Measurements from ENCODE around the gene SSTR3. TPM values are rescaled to one million over a fixed set of nuclear protein-coding genes. Genes with fewer than 3 reads are reported as not detected.

The SSTR3 gene
- total and polyA plus RNA-seq, 10 of the 15 experiments (the other 5 are each of a cell fraction or from before 2014, with no cell fraction given) = 0.03 to 4.5 (median 2.4) TPM

DNA sequence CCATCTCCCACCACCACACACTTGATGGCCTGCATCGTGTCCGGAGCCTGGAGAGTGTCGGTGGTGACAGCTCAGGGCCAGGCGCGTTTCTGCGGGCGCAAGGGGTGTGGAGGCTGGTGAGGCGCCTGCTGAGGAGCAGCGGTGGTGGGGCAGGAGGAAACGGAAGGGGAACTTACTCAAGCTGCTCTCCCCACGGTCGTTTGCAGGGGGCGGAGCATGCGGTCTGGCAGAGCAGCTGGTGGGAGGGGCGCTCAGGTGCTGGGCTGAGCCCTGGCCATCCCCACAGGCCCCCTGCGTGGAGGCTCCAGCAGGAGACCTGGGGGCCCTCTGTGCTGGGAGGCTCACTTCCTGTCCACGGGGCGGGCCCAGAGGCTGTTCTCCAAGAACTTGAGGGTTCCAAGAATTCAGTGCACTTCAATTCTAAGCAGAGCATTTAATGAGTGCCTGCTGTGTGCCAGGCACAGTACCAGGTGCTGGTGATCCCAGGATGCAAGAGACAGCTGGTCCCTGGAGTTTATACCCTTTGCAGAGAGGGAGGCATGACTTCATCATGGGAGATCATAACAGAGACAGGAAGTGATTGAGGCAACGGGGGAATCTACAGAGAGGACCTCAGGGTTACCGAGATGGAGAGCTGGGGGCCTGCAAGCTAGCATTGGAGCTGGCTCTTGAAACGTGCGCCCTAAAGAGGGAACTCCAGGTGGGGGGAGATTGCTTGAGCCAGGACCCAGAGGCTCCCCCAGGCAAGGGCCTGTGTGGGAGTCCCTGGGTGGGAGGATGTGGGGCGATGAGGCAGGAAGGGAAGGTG, 32.0 kb upstream of the SSTR3 start, which contains the start of gene RAC2 (continued):
- TF ChIP-seq, protein P1, sequence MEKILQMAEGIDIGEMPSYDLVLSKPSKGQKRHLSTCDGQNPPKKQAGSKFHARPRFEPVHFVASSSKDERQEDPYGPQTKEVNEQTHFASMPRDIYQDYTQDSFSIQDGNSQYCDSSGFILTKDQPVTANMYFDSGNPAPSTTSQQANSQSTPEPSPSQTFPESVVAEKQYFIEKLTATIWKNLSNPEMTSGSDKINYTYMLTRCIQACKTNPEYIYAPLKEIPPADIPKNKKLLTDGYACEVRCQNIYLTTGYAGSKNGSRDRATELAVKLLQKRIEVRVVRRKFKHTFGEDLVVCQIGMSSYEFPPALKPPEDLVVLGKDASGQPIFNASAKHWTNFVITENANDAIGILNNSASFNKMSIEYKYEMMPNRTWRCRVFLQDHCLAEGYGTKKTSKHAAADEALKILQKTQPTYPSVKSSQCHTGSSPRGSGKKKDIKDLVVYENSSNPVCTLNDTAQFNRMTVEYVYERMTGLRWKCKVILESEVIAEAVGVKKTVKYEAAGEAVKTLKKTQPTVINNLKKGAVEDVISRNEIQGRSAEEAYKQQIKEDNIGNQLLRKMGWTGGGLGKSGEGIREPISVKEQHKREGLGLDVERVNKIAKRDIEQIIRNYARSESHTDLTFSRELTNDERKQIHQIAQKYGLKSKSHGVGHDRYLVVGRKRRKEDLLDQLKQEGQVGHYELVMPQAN (conservative IDR thresholded peaks at IDR 0.05) = peak; percentile 88
- TF ChIP-seq, protein P2, sequence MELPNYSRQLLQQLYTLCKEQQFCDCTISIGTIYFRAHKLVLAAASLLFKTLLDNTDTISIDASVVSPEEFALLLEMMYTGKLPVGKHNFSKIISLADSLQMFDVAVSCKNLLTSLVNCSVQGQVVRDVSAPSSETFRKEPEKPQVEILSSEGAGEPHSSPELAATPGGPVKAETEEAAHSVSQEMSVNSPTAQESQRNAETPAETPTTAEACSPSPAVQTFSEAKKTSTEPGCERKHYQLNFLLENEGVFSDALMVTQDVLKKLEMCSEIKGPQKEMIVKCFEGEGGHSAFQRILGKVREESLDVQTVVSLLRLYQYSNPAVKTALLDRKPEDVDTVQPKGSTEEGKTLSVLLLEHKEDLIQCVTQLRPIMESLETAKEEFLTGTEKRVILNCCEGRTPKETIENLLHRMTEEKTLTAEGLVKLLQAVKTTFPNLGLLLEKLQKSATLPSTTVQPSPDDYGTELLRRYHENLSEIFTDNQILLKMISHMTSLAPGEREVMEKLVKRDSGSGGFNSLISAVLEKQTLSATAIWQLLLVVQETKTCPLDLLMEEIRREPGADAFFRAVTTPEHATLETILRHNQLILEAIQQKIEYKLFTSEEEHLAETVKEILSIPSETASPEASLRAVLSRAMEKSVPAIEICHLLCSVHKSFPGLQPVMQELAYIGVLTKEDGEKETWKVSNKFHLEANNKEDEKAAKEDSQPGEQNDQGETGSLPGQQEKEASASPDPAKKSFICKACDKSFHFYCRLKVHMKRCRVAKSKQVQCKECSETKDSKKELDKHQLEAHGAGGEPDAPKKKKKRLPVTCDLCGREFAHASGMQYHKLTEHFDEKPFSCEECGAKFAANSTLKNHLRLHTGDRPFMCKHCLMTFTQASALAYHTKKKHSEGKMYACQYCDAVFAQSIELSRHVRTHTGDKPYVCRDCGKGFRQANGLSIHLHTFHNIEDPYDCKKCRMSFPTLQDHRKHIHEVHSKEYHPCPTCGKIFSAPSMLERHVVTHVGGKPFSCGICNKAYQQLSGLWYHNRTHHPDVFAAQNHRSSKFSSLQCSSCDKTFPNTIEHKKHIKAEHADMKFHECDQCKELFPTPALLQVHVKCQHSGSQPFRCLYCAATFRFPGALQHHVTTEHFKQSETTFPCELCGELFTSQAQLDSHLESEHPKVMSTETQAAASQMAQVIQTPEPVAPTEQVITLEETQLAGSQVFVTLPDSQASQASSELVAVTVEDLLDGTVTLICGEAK (IDR thresholded peaks at IDR 0.05; ENCODE audit: borderline replicate concordance) = peak; percentile 81
- TF ChIP-seq ZNF207 (IDR thresholded peaks at IDR 0.05; ENCODE audit: borderline replicate concordance) (0 out of 2 replicates have a peak, but pooled peaks have one; percentile 54), TBL1XR1 (IDR thresholded peaks at IDR 0.05; ENCODE audit: low read depth, low read length) (0 out of 2 replicates have a peak, but pooled peaks have one; percentile 17), POLR2AphosphoS5 (IDR thresholded peaks at IDR 0.05; ENCODE audit: low read length) (peak; percentile 90), IRF4 (IDR thresholded peaks at IDR 0.05; ENCODE audit: low read depth, low read length) (0 out of 2 replicates have a peak, but pooled peaks have one; percentile 6), SPI1 (IDR thresholded peaks at IDR 0.05; ENCODE audit: borderline replicate concordance, insufficient read depth, low read depth, low read length) (peak; percentile 52; the same call in 1 of the 2 replicates), MXI1 (IDR thresholded peaks at IDR 0.05; ENCODE audit: low read depth, low read length) (peak; percentile 78), TCF12 (IDR thresholded peaks at IDR 0.05; ENCODE audit: low read depth, low read length) (peak; percentile 92)

Measured in GM12878 (cell line).